Activated naive CD4-positive, alpha-beta T cell treated with anti-CD3 and anti-CD28 coated beads for 36 hours (primary cell): ENCODE measurements around the gene GALR2. TPM values are rescaled to one million over a fixed set of nuclear protein-coding genes. Genes with fewer than 3 reads are reported as not detected.

Experiments
- microRNA-seq: library from miRNA; unstranded; fragments of <30 nt; microRNA quantifications from one replicate; pipeline ENCODE4 v1.2.0, GENCODE V29; 2022; ENCODE audit warnings: borderline microRNAs expressed, borderline replicate concordance
- total RNA-seq, 2 experiments: library from RNA; stranded (reverse); gene quantifications; one replicate each; pipeline ENCODE4 v1.2.3, GENCODE V29; 2021

GALR2 gene
- total RNA-seq, 2 experiments from 2014 or later: 3.3 to 3.6 TPM

Small RNAs within 50 kb of the gene (microRNA-seq; reads per million reads assigned to microRNA genes)
- 8.2 reads per million, percentile 15 among the genes with 10 or more reads in this experiment for gene MIR6868

Other genes starting within 250 kb of the GALR2 start
- gene UNC13D, start 230.4 kb upstream of the GALR2 start, total RNA-seq: 10 to 100 TPM; 98.5 to 99.1 TPM
- gene WBP2, start 219.4 kb upstream of the GALR2 start, total RNA-seq: 10 to 100 TPM; 65.0 to 68.7 TPM
- 1 to 10 TPM; 8.1 to 9.6 TPM for gene TRIM47, start 196.2 kb upstream of the GALR2 start, total RNA-seq
- 10 to 100 TPM; 24.5 to 25.5 TPM for gene TRIM65, start 177.8 kb upstream of the GALR2 start, total RNA-seq
- 100 to 1,000 TPM; 109 to 117 TPM for gene MRPL38, start 169.9 kb upstream of the GALR2 start, total RNA-seq
- 10 to 100 TPM; 20.7 to 21.0 TPM for gene FBF1, start 133.7 kb upstream of the GALR2 start, total RNA-seq
- 10 to 100 TPM; 31.4 to 34.9 TPM for gene ACOX1, start 95.6 kb upstream of the GALR2 start, total RNA-seq
- 10 to 100 TPM in 1 of 2 experiments, 1 to 10 TPM in 1; 9.7 to 12.2 TPM for gene TEN1, start 95.5 kb upstream of the GALR2 start, total RNA-seq
- gene CDK3, start 73.9 kb upstream of the GALR2 start, total RNA-seq: 1 to 10 TPM; 3.1 to 5.0 TPM
- gene EVPL, start 47.5 kb upstream of the GALR2 start, total RNA-seq: under 1 TPM in 1 of 2 experiments, not detected in 1; 0.14 TPM
- 100 to 1,000 TPM; 127 to 131 TPM for gene SRP68, start 2.3 kb upstream of the GALR2 start, total RNA-seq
- 1 to 10 TPM; 6.4 to 6.5 TPM for gene ZACN, start 4.4 kb downstream of the GALR2 start, total RNA-seq
- gene EXOC7, start 29.0 kb downstream of the GALR2 start, total RNA-seq: 10 to 100 TPM; 43.5 to 46.6 TPM
- under 1 TPM; 0.60 to 0.84 TPM for gene FOXJ1, start 66.5 kb downstream of the GALR2 start, total RNA-seq
- gene RNF157, start 165.7 kb downstream of the GALR2 start, total RNA-seq: 10 to 100 TPM; 38.1 to 45.3 TPM
- 100 to 1,000 TPM; 467 to 472 TPM for gene UBALD2, start 190.6 kb downstream of the GALR2 start, total RNA-seq
- under 1 TPM; 0.52 TPM for gene QRICH2, start 233.5 kb downstream of the GALR2 start, total RNA-seq